HTERT RPE-1 (cell line): ENCODE results near the gene ELMOD1.

Experiments
- in situ Hi-C: fragments of 300-500 bp; cut with MboI; formaldehyde crosslinking; loops from 4 replicates; pipeline ENCODE4 v1.14.3; 2020; ENCODE audit warnings: low sequenced_read_pairs

ELMOD1 gene

DNA sequence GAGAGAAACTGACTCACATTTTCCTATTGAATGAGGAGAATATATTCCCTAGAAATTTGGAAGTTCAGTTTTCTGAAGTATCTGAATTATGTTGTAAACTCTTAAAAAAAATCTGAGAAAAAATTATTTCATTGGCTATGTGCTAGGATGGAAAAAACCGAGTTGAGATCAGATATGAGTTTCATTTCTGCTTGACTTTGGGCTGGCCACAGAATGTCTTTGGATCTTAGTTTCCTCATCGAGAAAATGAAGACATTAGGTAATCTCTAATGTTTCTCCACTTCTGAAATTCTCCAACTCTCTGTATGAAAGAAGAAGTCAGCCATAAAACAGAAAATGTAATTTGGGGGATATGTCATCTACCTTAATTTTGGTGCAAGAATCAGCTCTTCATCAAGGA lies 92.1 kb downstream of the ELMOD1 start:
- in situ Hi-C loops = no loop called here

DNA sequence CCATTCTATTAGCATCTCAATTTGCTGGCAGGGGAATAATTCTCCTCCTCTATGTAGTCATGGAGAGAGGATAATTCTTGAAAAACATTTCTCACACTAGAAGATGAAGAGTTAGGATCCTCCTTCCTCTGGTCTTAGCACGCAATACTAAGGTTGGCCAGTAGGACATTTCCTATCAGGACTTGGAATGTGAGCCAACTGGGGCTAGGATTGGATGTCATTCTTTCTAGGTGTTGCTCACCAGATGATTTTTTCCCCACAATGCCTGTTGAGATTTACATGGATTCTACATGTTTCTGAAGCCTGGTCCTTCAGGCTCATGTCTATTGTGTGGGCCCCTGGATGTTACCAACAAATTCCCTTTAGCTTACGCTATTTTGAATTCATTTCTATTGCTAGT lies 92.9 kb downstream of the ELMOD1 start:
- in situ Hi-C loops = no loop called here

DNA sequence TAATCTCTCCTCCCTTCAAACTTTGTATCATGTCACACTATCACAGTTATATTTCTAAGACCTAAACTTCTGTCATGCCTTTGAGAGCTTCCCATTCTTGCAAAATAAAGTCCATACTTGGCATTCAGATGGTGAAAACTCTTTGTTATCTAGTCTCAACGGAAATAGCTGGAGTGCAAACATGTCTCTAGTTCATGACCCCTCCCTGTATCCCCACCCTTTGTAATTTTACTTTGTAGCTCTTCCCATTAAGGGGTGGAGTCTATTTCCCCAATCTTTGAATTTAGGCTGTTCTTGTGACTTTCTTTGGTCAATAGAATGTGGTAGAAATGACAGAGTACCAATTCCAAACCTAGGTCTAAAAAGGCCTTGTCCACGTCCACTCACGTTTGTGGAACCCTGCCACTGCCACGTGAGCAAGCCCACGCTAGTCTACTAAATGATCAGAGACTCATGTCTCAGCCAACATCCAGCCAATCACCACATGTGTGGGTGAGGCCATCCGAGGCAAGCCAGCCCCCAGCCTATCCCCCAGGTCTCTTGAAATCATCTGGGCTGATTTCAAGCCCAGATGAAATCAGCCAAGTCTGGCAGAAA lies 97.5 kb downstream of the ELMOD1 start:
- in situ Hi-C loops = no loop called here

DNA sequence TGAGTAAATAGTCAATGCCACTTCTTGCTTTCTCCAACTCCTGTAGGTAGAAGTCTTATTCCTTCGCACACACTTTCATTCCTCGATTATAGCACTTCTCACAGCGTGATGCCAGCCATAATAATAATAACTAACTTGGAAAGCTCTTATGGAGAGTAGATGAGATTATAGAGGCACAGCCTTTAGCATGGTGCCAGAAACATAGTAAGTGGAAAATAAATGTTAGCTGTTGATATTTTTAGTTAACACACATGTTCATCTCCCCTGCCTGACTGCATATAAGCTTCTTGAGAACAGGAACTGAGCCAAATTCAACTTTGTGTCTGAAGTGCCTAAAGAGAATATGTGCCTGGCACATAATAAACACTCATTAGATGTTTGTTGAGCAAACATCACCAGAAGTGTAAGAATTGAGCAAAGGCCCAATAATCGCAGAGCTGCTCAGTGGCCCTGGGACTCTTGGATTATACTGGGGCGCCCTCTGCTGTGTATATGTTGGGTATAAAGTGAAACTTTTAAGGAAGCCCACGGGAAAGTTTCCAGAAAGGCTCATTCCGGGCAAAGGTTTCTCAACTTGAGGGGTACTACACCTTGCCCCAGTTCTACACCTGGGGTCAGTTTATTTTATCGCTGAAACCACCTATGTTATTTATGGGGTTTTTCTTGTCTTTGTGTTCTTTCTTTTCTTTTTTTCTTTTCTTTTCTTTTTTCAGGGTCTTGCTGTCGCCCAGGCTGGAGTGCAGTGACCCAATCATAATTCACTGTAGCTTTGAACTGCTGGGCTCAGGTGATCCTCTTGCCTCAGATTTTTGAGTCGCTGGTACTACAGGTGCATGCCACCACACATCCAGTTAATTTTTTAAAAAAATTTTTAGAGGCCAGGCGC lies 98.6 kb downstream of the ELMOD1 start:
- in situ Hi-C loops = no loop called here

DNA sequence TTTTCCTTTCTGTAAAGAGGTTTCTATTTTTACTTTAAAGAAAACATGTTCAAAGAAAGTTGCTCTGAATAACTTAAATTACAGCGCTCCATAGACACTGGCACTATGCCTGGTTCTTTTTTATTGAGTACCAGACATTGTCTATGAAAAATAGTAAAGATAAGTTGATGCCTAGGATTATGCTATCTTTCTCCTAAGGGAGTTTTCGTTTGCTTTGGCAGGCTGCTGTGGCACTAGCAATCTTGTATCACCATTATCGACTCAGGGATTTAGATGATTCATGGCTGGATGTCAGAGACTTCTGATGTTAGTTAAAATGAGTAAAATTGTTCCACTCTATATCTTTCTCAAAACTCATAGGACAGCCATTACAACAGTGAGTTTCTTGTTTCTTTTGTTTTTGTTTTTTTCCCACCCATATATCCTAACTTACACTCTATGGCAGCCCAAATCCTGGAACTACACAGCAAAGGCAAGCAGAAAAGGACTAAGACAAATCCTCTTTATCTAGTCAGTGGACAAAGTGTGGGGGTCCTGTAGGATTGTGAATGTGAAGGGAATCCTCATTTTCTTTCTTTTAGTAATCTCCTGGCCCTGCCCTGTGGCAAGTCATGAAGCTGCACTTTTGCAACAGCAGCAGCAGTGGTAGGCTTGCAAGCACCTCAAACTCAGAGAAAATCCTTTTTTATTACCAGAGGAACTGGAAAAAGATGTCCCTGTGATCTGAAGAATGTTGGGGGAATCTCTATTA lies 100.2 kb downstream of the ELMOD1 start:
- in situ Hi-C loops = no loop called here

DNA sequence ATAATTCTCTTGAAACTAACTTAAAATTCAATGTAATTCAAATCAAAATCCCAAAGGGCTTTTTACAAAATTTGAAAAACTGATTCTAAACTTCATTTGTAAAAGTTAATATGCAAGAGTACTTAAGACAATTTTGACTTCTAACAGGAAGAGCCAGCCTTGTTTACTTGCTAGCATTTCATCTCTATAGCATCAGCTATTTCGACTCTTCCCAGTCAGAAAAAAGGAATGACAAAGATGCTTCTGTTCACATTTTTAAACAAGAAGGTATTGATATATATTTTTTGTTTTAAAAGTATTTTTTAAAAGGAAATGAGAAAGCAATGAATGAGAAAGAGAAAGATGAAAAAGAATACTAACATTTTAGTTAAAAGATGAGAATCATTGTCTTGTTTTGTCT lies 104.5 kb downstream of the ELMOD1 start:
- in situ Hi-C loops = no loop called here

DNA sequence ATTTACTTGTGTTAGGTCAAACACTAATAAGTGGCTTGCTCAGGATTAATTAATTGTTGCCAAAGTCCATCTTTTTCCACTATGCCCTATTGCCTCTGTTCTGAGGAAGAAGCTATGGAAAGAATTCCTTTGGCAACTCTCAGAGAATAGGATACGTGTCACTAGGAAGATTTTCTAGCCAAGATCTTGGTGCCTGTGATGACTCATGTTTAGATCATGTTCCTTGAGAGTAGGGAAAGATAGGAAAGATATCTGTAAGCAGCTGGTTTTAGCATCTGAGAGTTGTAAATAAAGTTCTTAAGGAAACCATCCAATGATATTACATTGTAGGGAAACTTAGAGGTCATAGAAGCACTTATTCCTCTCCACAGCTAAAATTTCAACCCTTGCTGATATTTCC lies 105.2 kb downstream of the ELMOD1 start:
- in situ Hi-C loops = no loop called here

DNA sequence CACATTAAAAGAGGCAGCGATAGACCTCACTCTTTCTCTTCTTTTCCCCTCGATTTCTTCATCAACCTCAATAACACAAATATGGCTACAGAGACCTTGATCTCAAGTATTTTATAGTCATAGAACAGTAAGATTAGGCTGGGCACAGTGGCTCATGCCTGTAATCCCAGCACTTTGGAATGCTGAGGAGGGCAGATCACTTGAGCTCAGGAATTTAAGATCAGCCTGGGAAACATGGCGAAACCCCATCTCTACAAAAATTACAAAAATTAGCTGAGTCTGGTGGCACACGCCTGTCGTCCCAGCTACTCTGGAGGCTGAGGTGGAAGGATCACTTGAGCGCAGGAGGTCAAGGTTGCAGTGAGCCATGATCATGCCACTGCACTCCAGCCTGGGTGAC lies 106.3 kb downstream of the ELMOD1 start:
- in situ Hi-C loops = no loop called here

DNA sequence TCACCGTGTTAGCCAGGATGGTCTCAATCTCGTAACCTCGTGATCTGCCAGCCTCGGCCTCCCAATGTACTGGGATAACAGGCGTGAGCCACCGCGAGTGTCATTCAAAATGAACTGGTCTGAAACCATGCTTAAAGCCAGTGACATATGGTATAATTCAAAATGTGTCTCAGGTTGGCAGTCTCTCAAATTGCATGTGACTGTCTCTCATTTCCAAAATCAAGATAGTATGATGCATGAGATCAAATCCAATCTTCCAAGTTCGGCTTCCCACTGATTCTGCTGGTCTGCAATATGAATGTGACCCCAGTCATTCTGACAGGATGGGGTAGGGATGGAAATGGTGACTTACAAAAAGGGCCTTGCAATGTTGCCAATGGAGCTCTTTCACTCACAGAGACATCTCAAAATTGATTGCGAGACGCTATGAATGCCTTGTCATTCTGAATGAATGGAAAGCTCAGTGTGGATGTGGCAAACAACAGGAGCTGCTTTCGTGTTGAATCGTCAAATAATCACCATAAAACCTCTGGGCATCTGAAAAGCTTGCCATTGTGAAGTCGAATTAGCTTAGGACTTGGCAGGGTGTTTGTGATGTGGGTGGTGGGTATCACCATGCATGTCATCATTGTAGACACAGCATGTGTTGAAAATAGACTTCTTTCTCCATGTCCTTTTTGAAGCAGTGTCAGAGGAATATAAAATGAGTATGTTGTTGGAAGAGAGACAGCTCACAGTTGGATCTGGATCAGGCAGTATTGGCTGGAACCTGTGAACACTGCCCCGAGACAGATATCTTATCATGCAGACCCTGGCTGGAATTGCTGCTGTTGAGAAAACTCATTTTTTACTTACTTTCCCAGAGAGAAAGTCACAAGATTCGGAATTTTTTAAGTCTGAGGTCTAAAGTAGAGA lies 108.7 kb downstream of the ELMOD1 start:
- in situ Hi-C loops = no loop called here

DNA sequence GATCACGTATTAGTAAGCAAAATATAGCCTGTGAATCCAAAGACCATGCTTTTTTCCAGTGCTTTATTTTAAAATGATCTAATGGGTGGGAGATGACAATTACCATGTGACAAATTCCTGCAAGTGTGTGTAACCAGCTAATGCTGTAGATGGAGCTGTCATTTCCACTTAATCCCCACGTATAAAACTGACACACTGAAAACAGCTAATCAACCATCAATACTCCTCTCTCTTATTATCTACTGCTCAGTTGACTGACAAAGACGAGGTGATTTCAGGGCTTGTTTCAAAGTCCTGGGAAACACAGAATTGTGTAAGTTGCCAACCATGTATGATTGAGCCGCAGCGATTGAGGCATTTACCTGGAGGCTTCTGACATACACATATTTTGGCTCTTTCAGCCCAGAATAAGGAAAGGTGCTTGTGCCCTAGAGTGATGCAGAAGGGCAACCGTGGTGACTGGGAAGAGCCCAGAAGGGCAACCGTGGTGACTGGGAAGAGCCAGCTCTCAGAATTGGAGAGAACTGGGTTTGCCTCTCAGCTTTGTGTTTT lies 111.2 kb downstream of the ELMOD1 start:
- in situ Hi-C loops = no loop called here

DNA sequence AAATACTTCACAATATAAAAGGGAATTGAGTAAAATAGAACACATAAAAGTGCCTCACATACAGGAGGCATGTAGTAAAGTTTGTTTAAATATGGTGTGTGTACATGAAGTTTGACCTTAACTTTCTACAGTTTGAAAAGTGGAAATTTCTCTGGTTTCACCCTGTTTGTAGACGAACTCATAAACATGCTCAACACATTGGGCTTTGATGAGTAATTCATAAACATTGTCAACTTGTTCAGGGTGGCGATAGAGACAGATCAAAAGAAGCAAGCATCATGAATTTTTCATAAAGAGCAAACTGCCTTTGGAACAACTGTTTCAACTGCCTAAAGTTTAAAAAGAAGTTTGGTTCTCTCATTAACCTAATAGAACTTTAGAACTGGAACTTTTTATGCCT lies 111.8 kb downstream of the ELMOD1 start:
- in situ Hi-C loops = no loop called here

DNA sequence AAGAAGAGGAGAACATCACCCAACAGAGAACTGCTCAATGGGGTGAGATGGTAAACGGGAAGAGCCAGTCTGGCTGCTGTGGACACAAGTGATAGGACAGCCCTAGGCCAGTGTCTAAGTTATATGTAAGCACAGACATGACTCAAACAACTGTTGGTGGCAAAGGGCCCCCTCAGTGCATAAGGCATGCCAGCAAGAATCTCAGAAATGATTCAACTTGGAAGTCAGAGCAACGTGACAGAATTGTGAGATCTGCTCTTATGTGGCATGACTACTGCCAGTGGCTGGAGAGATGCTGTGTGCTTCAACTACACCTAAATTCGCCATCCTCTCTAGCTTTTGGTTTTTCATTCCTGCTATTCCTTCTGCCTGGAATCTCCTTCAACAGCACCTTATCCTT lies 113.5 kb downstream of the ELMOD1 start:
- in situ Hi-C loops = no loop called here

DNA sequence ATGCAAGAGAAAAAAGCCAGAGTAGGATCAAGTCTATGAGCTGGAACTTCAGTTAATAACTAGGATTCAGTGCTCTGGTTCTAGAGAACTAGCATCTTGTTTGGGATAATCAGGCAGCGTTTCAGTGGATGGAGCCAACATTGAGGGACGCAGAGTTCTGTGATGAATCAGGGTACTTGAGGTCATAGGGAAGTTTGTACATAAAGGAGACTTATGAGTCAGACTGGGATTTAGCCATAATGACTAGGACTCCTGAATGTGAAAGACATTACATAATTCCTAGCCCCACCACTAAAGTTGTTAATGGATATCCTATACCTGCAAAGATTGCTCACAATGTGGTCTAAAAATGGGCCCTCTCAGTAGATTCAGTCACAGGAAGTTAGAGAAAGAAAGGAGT lies 114.1 kb downstream of the ELMOD1 start:
- in situ Hi-C loops = no loop called here

DNA sequence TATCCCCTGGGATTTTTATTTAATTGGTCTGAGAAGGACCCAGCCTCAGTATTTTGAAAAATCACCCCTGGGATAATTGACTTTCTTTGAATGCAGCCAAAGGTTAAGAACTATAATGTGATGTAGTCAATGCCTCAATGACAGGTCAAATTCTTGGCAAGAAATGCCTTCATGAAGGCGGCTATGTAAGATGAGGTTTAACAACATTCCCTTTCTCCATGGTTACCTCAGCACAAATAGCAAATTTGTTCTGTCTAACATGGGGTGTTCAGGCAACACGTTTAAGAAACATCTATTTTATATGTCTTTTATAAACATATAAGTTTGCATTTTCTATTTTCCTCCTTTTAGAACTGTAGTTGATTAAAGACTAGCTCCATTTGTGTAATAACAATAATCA lies 115.6 kb downstream of the ELMOD1 start:
- in situ Hi-C loops = no loop called here

DNA sequence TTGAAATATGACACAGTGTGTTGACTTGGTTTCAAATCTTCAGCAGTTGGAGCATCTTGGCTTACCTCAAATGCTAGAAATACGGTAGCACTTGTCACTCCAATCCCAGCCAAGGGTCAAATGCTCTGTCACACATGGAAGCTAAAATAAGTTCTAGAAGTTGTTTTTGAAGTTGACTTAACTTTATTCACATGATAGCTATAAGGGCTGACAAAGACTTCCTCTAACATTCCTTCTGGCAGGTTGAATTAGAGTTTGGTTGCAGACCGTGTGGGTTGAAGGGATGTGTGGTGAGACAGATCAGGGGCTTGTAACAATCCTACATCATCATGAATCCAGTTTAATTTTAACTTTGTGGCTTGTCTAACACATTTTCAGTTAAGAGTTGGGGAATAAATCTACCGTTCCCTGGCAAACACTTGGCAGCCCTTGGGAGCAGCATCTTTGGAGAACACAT lies 116.3 kb downstream of the ELMOD1 start:
- in situ Hi-C loops = no loop called here

DNA sequence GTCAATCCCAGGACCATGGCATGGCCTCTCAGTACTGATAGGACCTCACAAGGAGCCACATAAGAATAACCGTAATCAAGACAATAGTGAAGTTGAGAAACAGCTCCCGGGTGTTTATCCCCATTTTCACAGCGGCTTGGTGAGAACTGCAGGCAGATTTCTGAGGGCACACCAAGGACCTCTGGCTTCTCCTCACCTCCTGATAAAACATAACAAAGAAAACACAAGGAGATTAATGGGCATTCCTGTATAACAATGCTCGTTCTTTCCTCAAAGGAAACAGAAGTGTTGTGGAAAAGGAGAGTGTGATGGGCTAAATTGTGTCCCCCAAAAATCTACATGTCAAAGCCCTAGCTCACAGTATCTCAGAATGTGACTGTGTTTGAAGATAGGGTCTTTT lies 116.9 kb downstream of the ELMOD1 start:
- in situ Hi-C loops = no loop called here

DNA sequence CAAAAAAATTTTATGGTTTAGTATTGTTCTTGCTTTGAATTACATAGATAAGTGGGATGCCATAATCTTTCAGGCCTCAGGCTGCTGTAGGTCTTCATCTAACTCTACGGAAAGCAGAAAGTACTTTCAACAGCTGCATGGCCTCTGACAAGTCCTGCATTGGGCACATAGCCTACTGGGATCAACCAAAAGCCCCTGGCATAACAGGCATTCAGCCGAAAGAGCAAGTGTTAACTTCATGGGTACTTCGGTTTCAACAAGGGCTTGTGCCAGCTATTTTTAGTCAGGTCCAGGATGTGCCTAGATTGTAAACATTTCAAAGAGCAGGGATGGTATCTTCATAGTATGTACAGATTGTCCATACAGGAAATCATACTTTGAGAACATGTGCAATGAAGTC lies 117.8 kb downstream of the ELMOD1 start:
- in situ Hi-C loops = no loop called here

DNA sequence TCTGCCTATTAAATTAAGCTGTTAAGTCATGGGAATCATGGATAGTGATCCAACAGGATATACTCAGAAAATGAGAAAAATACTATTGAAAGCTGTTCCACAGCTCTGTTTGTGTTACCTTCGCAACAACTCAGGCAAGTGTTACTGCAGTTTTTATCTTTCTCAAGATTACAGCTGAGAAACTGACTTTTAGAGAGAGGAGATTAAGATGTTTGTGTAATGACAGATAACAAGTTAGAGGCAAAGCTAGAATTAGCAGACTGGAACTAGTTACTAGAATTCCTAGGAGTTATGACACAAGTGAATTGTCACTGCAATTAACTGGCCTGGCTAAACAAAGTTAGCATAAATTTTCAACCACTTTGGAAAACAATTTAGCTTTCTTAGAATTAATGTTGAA lies 119.4 kb downstream of the ELMOD1 start:
- in situ Hi-C loops = no loop called here

DNA sequence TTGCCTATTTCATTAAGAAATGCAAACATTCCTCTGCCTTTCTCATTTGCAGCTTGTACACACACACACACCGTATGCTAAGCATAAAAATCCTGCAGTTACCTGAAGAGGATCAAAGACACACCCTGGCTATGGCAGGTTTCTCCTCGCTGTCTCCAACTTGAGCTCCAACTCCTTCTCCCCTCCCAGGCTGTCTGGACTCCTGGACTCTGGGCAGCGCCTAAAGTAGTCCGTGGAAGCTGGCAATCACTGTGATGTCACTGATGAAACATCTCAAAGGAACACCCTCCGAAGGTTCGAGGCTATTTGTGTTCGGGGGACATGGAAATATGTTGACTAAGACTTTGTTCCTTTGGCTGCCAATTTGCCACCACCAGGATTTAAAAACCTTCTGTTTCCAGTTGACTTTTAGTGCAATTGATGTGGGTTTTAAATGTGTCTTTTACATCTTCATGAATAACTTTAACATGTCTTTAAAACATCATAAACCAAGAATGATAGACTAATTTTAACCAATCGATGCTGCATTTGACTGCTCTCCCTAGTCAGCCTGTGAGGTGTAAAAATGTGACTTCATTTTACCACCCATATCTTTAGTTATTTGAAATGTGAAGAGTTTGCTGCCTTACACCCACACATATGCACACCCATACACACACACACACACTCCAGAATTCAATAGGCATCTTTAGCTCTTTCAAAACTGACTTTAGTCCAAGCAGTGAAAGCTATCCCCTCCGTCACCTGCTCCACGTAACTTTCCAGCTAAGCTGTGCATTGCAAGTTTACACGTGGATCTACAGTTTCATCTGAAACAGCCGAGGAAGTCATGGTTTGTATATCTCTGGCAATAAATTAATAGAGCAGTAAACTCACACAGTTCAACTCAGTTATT lies 121.2 kb downstream of the ELMOD1 start, which contains the start of gene SLN:
SLN (minus strand) TSS at position 196 of the 895 bp plus-strand sequence.
- in situ Hi-C loops = no loop called here
